Keratinocyte (primary cell): Measurements from ENCODE around the gene POR. TPM values are rescaled to one million over a fixed set of nuclear protein-coding genes. Genes with fewer than 3 reads are reported as not detected.

Experiments used
- DNase-seq: peaks from one replicate; pipeline ENCODE4 v3.0.0-alpha.2; 2011; ENCODE audit warnings: low read depth, missing footprints, low spot score
- FAIRE-seq: peaks from 2 replicates; lab custom pipeline; 2011; peaks lifted over from hg19 to GRCh38; lab: Jason Lieb, UNC
- H2AFZ ChIP-seq: 2 replicates; pipeline ENCODE4 v1.6.0; 2012; ENCODE audit warnings: low read length, control low read depth, inconsistent platforms; ENCODE audit not compliant: control insufficient read depth
- H3K27ac ChIP-seq: 2 replicates; pipeline ENCODE4 v1.5.1; 2011; ENCODE audit warnings: low read length; ENCODE audit not compliant: control insufficient read depth, insufficient read depth
- H3K27me3 ChIP-seq: 3 replicates; pipeline ENCODE4 v1.6.0; 2011; ENCODE audit warnings: low read length; ENCODE audit not compliant: control insufficient read depth, insufficient read depth; ENCODE audit errors: extremely low read depth
- H3K36me3 ChIP-seq, 2 experiments: 2 replicates in 1 of 2; 3 replicates in 1 of 2; pipeline ENCODE4 v1.5.1; 2011; ENCODE audit warnings: low read length in 2 of 2, mild to moderate bottlenecking in 1 of 2; ENCODE audit not compliant: control insufficient read depth in 2 of 2, insufficient read depth in 2 of 2; ENCODE audit errors: extremely low read depth in 1 of 2
- H3K4me1 ChIP-seq: 3 replicates; pipeline ENCODE4 v1.5.1; 2011; ENCODE audit warnings: low read length; ENCODE audit not compliant: control insufficient read depth, insufficient read depth; ENCODE audit errors: extremely low read depth
- H3K4me2 ChIP-seq: 3 replicates; pipeline ENCODE4 v1.6.0; 2011; ENCODE audit warnings: low read depth, low read length; ENCODE audit not compliant: control insufficient read depth, insufficient read depth; ENCODE audit errors: extremely low read depth
- H3K4me3 ChIP-seq, 3 experiments: fragments of 200-600 bp in 1 of 3; sonication (generic) in 1 of 3; 2 replicates in 2 of 3; 3 replicates in 1 of 3; pipeline ENCODE4 v1.5.1; 2011 to 2016; ENCODE audit warnings: low read length in 3 of 3, mild to moderate bottlenecking in 3 of 3, control low read depth in 2 of 3, inconsistent platforms in 1 of 3, low read depth in 1 of 3, mixed read lengths in 1 of 3, mixed run types in 1 of 3, moderate library complexity in 1 of 3; ENCODE audit not compliant: control insufficient read depth in 2 of 3, insufficient read depth in 2 of 3; ENCODE audit errors: extremely low read depth in 1 of 3
- H3K79me2 ChIP-seq: 2 replicates; pipeline ENCODE4 v1.6.0; 2012; ENCODE audit warnings: low read length; ENCODE audit not compliant: control insufficient read depth, insufficient read depth
- H3K9ac ChIP-seq: 3 replicates; pipeline ENCODE4 v1.6.0; 2011; ENCODE audit warnings: low read length; ENCODE audit not compliant: control insufficient read depth, insufficient read depth; ENCODE audit errors: extremely low read depth
- H3K9me1 ChIP-seq: 3 replicates; pipeline ENCODE4 v1.6.0; 2011; ENCODE audit warnings: low read length; ENCODE audit not compliant: control insufficient read depth, insufficient read depth; ENCODE audit errors: extremely low read depth
- H3K9me3 ChIP-seq: 2 replicates; pipeline ENCODE4 v1.5.1; 2012; ENCODE audit warnings: low read depth, low read length; ENCODE audit not compliant: control insufficient read depth
- H4K20me1 ChIP-seq: 3 replicates; pipeline ENCODE4 v1.6.0; 2011; ENCODE audit warnings: low read length; ENCODE audit not compliant: control insufficient read depth, insufficient read depth; ENCODE audit errors: extremely low read depth
- EZH2 ChIP-seq: IDR thresholded peaks from one replicate; pipeline ENCODE4 v1.6.1; 2012; ENCODE audit warnings: inconsistent platforms, mild to moderate bottlenecking, low read length, moderate library complexity
- dilution Hi-C: fragments of 300-500 bp; cut with MboI; formaldehyde crosslinking; loops from one replicate; pipeline ENCODE4 v1.7.0; 2020; ENCODE audit warnings: low sequenced_read_pairs; ENCODE audit not compliant: extremely low pct_ligation_motif_present
- polyA plus RNA-seq, 5 experiments: library from polyadenylated mRNA; depleted of rRNA in 3 of 5; stranded (reverse) in 3 of 5; stranded (forward) in 1 of 5; unstranded in 1 of 5; fragments of >200 nt; gene quantifications; 1 replicate in 1 of 5; 2 replicates in 3 of 5; 3 replicates in 1 of 5; pipeline versions ENCODE4 v1.2.1 to v1.2.3, GENCODE V29; 2011 to 2012; ENCODE audit warnings: missing spikeins in 2 of 5, low read depth in 1 of 5, low replicate concordance in 1 of 5
- TF ChIP-seq, protein P1 (sequence below), 3 experiments: IDR thresholded peaks in 1 of 3; conservative IDR thresholded peaks in 1 of 3; optimal IDR thresholded peaks in 1 of 3; 2 replicates in 2 of 3; 3 replicates in 1 of 3; pipeline versions ENCODE3 to v1.5.1; 2011; ENCODE audit warnings: low read length in 3 of 3, mild to moderate bottlenecking in 3 of 3, moderate library complexity in 2 of 3, control low read depth in 1 of 3, inconsistent platforms in 1 of 3; ENCODE audit not compliant: insufficient read depth in 2 of 3; ENCODE audit errors: extremely low read depth in 1 of 3

Gene POR
- polyA plus RNA-seq, 1 donor (not counting 4 experiments of a cell fraction or from before 2014, with no cell fraction given): 28.6 TPM

DNA sequence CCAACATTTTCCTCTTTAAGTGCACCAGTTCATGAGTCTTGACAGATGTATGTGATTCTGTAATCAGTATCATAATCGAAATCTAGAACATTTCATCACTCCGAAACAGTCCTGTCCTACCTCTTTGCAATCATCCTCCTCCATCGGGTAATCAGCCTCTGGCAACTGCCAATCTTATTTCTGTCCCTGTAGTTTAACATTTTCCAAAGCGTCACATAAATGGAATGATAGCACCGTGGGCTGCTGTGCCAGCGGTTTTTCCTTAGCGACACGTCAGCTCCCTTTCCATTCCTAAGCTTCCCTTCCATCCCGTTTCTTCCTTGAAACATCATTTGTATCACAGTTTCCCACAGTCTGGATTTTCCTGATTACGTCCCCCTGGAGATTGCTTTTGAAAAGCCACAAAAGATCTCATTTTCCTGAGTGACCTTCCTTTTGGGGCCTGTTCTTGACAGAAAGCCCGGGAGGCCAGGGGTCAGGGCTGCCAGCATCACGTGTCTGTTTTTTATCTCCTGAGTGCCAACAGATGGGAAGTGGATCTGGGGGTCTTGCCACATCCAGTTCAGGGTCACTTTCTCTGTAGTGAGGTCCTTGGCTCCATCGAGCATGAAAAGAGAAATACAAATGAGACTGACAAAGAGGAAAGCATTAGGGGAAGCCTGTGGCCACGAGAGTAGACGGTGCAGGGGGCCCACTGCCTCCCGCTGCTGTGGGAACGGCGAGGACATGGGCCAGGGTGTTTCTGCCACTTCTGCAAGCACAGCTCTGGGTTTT lies 47.8 kb downstream of the POR start:
- Histone ChIP-seq H3K36me3 (peaks cover 0 to 10% of the 10 kb centered on the region in 2 experiments), H3K4me2 (no peak overlapping the region), H3K9ac (no peak overlapping the region), H4K20me1 (no peaks in the 10 kb centered on the region), H3K4me3 (no peak overlapping the region), H3K27ac (no peak overlapping the region), H3K27me3 (no peaks in the 10 kb centered on the region), H3K79me2 (no peaks in the 10 kb centered on the region), H3K4me1 (no peaks in the 10 kb centered on the region), H3K9me1 (no peaks in the 10 kb centered on the region), H3K9me3 (no peaks in the 10 kb centered on the region), H2AFZ (no peak overlapping the region)
- TF ChIP-seq EZH2: no peak
- TF ChIP-seq, protein P1, sequence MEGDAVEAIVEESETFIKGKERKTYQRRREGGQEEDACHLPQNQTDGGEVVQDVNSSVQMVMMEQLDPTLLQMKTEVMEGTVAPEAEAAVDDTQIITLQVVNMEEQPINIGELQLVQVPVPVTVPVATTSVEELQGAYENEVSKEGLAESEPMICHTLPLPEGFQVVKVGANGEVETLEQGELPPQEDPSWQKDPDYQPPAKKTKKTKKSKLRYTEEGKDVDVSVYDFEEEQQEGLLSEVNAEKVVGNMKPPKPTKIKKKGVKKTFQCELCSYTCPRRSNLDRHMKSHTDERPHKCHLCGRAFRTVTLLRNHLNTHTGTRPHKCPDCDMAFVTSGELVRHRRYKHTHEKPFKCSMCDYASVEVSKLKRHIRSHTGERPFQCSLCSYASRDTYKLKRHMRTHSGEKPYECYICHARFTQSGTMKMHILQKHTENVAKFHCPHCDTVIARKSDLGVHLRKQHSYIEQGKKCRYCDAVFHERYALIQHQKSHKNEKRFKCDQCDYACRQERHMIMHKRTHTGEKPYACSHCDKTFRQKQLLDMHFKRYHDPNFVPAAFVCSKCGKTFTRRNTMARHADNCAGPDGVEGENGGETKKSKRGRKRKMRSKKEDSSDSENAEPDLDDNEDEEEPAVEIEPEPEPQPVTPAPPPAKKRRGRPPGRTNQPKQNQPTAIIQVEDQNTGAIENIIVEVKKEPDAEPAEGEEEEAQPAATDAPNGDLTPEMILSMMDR (optimal IDR thresholded peaks at IDR 0.05 in 1 of 3, IDR thresholded peaks at IDR 0.05 in 1 of 3, conservative IDR thresholded peaks at IDR 0.05 in 1 of 3; ENCODE audit: extremely low read depth in 1 of 3, insufficient read depth in 2 of 3, low read length in 3 of 3): no peak
- FAIRE-seq: no peak
- dilution Hi-C loops: no loop called here
- DNase-seq: no peak

DNA sequence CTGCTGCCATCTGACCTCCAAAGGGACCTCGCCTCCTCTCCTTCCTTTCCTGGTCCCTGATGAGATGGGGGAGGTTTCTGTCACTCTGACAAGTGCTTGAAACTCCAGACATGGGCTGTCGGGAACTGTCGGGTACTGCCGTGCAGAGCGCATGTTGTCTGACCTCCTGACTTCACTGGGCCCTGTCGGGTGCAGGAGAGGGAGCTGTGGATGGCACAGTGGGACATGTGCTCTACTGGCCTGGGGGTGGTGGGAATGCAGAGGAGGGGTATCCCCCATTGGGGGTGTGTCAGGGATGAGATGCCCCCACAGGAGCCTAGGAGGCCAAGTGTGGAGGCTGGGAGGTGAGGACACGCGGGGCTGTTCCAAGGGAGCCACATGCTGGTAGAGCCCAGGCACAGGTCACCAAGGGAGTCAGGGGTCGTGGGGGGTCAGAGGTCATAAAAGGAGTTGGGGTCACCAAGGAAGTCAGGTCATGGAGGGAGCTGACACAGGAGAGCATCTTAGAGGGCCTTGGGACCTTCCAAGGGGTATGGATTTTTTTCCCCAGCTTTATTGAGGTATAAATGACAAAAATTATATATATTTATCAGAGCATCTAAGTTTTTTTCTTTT lies 48.5 kb downstream of the POR start:
- dilution Hi-C loops: no loop called here
- FAIRE-seq (no peak), DNase-seq (no peak)
- Histone ChIP-seq H3K9me3 (no peaks in the 10 kb centered on the region), H3K9ac (no peak overlapping the region), H3K4me3 (no peak overlapping the region), H3K4me1 (no peaks in the 10 kb centered on the region), H2AFZ (no peak overlapping the region), H4K20me1 (no peaks in the 10 kb centered on the region), H3K36me3 (peaks cover 3 to 11% of the 10 kb centered on the region in 2 experiments), H3K27ac (no peak overlapping the region), H3K79me2 (no peaks in the 10 kb centered on the region), H3K4me2 (no peak overlapping the region), H3K9me1 (no peaks in the 10 kb centered on the region), H3K27me3 (no peaks in the 10 kb centered on the region)
- TF ChIP-seq, protein P1 (optimal IDR thresholded peaks at IDR 0.05 in 1 of 3, IDR thresholded peaks at IDR 0.05 in 1 of 3, conservative IDR thresholded peaks at IDR 0.05 in 1 of 3; ENCODE audit: extremely low read depth in 1 of 3, insufficient read depth in 2 of 3, low read length in 3 of 3): no peak
- TF ChIP-seq EZH2: no peak
